Epithelial cell of esophagus (primary cell): ENCODE measurements around the gene SLC16A12.
A peak's percentile ranks its signal among the peaks of the same experiment; 100 is the strongest.
"Not testable (repeated sequence)": the region's sequence is repeated elsewhere in the genome, so short reads cannot be mapped to it uniquely, and the experiment has no call there.

Experiments
- DNase-seq: peaks from one replicate; pipeline ENCODE4 v3.0.0; 2010; ENCODE audit warnings: low read depth
- H3K4me3 ChIP-seq: 2 replicates; pipeline ENCODE4 v1.5.1; 2011; ENCODE audit warnings: mild to moderate bottlenecking, low read length, control low read depth
- CTCF ChIP-seq: IDR thresholded peaks from 2 replicates; pipeline ENCODE4 v1.5.1; 2011; ENCODE audit warnings: low read depth, mild to moderate bottlenecking, low read length, control low read depth, inconsistent platforms; ENCODE audit not compliant: insufficient read depth; ENCODE audit errors: missing control alignments

The SLC16A12 gene

GRCh38 chr10:89536013-89536354 is 590 bp upstream of the SLC16A12 start:
- TF ChIP-seq CTCF: no peak
- no peak for DNase-seq
- peak overlapping the region; percentile 18 for H3K4me3 ChIP-seq

- TF ChIP-seq CTCF: no peak
- H3K4me3 ChIP-seq: peak overlapping the region; percentile 38
- DNase-seq: no peak
These were observed 598 bp downstream of the SLC16A12 start for GRCh38 chr10:89534826-89535166.

- no peak overlapping the region for H3K4me3 ChIP-seq
- peak; percentile 39 for DNase-seq
- no peak for TF ChIP-seq CTCF
These were observed 2.9 kb downstream of the SLC16A12 start for GRCh38 chr10:89532476-89532875.

GRCh38 chr10:89531359-89531758 is 4.0 kb downstream of the SLC16A12 start:
- no peak overlapping the region for H3K4me3 ChIP-seq
- TF ChIP-seq CTCF: no peak

GRCh38 chr10:89529711-89530110 is 5.7 kb downstream of the SLC16A12 start:
- H3K4me3 ChIP-seq, DNase-seq: not testable (repeated sequence)

More at GRCh38 chr10:89531359-89531758, 4.0 kb downstream of the SLC16A12 start:
- no peak for DNase-seq

GRCh38 chr10:89526358-89526757 is 9.0 kb downstream of the SLC16A12 start:
- TF ChIP-seq CTCF: no peak
- no peak overlapping the region for H3K4me3 ChIP-seq

GRCh38 chr10:89525556-89525955 is 9.8 kb downstream of the SLC16A12 start:
- no peak for TF ChIP-seq CTCF
- DNase-seq: no peak

More at GRCh38 chr10:89526358-89526757, 9.0 kb downstream of the SLC16A12 start:
- DNase-seq: no peak

GRCh38 chr10:89524279-89524678 is 11.1 kb downstream of the SLC16A12 start:
- H3K4me3 ChIP-seq: no peak overlapping the region
- DNase-seq: no peak
- no peak for TF ChIP-seq CTCF

More at GRCh38 chr10:89525556-89525955, 9.8 kb downstream of the SLC16A12 start:
- H3K4me3 ChIP-seq: no peak overlapping the region
